Immature natural killer cell (primary cell): ENCODE measurements around the gene SAE1. TPM values are rescaled to one million over a fixed set of nuclear protein-coding genes. Genes with fewer than 3 reads are reported as not detected.
A peak's percentile ranks its signal among the peaks of the same experiment; 100 is the strongest.
"Not testable (repeated sequence)": the region's sequence is repeated elsewhere in the genome, so short reads cannot be mapped to it uniquely, and the experiment has no call there.

Experiments
- DNase-seq, 3 donors: peaks; one replicate each; pipeline ENCODE4 v3.0.0; 2022; ENCODE audit warnings: mixed read lengths in 1 of 3
- H3K27ac Mint-ChIP-seq, 6 donors: one replicate each; pipeline ENCODE4 v1.8.0; 2020; ENCODE audit warnings: mixed read lengths in 6 of 6, mild to moderate bottlenecking in 5 of 6, inconsistent platforms in 4 of 6, moderate library complexity in 3 of 6
- H3K27me3 Mint-ChIP-seq, 3 donors: one replicate each; pipeline ENCODE4 v1.8.0; 2020 to 2021; ENCODE audit warnings: low read depth in 3 of 3, mild to moderate bottlenecking in 3 of 3, mixed read lengths in 3 of 3, moderate library complexity in 3 of 3, inconsistent platforms in 1 of 3
- H3K36me3 Mint-ChIP-seq, 3 donors: one replicate each; pipeline ENCODE4 v1.8.0; 2020; ENCODE audit warnings: mixed read lengths in 3 of 3, inconsistent platforms in 2 of 3, mild to moderate bottlenecking in 2 of 3
- H3K4me1 Mint-ChIP-seq, 2 donors: one replicate each; pipeline ENCODE4 v1.8.0; 2020; ENCODE audit warnings: inconsistent platforms in 2 of 2, mild to moderate bottlenecking in 2 of 2, mixed read lengths in 2 of 2, moderate library complexity in 1 of 2
- H3K4me3 Mint-ChIP-seq, 5 donors: one replicate each; pipeline ENCODE4 v1.8.0; 2020; ENCODE audit warnings: mild to moderate bottlenecking in 5 of 5, mixed read lengths in 5 of 5, inconsistent platforms in 3 of 5, moderate library complexity in 3 of 5
- H3K9me3 Mint-ChIP-seq, 6 donors: one replicate each; pipeline ENCODE4 v1.8.0; 2020; ENCODE audit warnings: mild to moderate bottlenecking in 6 of 6, mixed read lengths in 6 of 6, inconsistent platforms in 4 of 6, moderate library complexity in 3 of 6
- polyA plus RNA-seq, 3 donors: library from polyadenylated mRNA; unstranded; fragments of 300-500 nt; fragmentation: Illumina TruSeq; gene quantifications; one replicate each; pipeline ENCODE4 v1.2.3, GENCODE V29; 2021

Gene SAE1
- polyA plus RNA-seq, 3 donors from 2014 or later: 111 to 159 (median 119) TPM

DNA sequence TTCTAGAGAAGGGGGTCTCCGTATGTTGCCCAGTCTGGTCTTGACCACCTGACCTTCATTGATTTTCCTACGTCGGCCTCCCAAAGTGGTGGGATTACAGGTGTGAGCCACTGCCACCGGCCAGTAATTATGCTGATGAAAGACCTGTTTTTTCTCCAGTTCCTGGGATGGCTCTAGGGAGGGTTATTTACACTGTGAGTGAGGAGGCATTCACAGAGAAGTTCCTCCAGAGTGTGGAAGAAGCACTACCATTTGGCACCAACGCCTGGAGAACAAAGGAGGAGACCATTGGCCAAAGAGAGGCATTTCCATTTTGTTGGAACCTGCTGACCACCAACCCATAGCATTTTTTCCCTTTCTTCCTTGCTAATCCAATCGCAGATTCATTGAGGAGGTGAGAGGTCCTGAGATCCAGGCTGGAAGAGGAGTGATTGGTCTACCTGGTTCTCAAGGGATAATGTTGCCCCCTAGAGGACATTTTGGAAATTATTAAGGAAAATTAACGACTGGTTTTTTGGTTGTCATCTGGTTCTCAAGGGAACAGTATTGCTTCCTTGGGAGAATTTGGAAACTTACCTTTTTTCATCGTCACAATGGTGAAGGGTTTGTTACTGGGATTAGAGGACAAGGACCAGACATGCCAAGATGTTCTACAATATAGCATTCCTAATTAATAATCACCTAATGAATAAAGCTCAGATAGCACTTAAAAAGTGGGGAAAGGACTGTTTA is 5.5 kb upstream of the SAE1 start:
- DNase-seq: peak; percentile 45 to 62 (median 57)
- peaks cover 0 to under 1% of the 10 kb centered on the region in 2 donors for H3K4me1 Mint-ChIP-seq
- H3K36me3 Mint-ChIP-seq: no peaks in the 10 kb centered on the region
- peak overlapping the region in 2 of 6 donors; percentile 6 to 74 for H3K27ac Mint-ChIP-seq
- H3K9me3 Mint-ChIP-seq: peaks cover 0 to 1% (median 0%) of the 10 kb centered on the region in 6 donors
- H3K27me3 Mint-ChIP-seq: peaks cover 0 to 2% (median 2%) of the 10 kb centered on the region in 3 donors
- no peak overlapping the region for H3K4me3 Mint-ChIP-seq

DNA sequence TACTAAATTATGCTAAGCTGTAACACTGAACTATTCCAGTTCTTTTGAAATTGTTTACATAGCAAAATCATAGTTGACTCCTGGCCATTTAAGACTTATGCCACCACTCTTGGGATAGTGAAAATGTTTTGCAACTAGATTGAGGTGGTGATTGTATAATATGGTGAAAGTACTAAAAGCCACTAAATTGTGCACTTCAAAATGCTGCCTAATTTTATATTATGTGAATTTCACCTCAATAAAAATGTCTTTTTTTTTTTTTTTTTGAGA is 5.0 kb upstream of the SAE1 start:
- peaks cover 4 to 6% of the 10 kb centered on the region in 2 donors for H3K4me1 Mint-ChIP-seq
- no peaks in the 10 kb centered on the region for H3K36me3 Mint-ChIP-seq
- DNase-seq: no peak
- H3K27ac Mint-ChIP-seq: no peak overlapping the region
- H3K27me3 Mint-ChIP-seq: peaks cover 4 to 5% (median 5%) of the 10 kb centered on the region in 3 donors
- no peak overlapping the region for H3K4me3 Mint-ChIP-seq
- H3K9me3 Mint-ChIP-seq: peaks cover 0 to 1% (median 0%) of the 10 kb centered on the region in 6 donors

DNA sequence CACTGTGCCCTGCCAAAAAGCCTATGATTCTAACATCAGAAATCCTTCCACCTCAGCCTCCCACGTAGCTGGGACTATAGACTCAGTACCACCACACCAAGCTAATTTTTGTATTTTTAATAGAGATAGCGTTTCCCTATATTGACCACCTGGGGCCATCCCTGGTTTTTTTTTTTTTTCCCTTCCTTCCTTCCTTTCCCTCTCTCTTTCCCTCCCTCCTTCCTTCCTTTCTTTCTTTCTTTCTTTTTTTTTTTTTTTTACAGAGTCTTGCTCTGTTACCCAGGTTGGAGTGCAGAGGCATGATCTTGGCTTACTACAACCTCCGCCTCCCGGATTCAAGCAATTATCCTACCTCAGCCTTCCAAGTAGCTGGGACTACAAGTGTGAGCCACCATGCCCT is 1.1 kb upstream of the SAE1 start:
- Mint-ChIP-seq H3K9me3 (peaks cover 0 to 1% (median 0%) of the 10 kb centered on the region in 6 donors), H3K4me3 (no peak overlapping the region), H3K27me3 (peaks cover 12 to 15% (median 13%) of the 10 kb centered on the region in 3 donors), H3K27ac (peak overlapping the region in 1 of 6 donors; percentile 36), H3K4me1 (peaks cover 31 to 36% of the 10 kb centered on the region in 2 donors), H3K36me3 (peaks cover 0 to 4% (median 0%) of the 10 kb centered on the region in 3 donors)
- DNase-seq: no peak

DNA sequence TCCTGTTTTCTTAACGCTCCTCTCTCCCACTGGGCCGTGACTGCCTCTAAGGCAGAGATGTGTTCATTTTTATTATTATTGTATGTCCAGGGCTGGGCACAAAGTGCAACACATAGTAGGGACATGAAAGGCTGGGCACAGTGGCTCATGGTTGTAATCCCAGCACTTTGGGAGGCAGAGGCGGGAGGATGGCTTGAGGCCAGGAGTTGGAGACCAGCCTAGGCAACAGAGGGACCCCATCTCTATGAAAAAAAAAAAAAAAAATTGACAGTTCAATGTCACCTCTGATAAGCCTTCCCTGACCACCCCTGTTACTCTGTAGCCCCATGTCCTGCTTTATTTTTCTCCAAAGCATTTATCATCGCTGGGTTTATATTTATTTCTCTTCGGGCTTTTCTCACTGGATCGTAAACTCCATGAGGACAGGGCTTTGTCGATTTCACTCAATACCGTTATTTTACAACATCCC is 481 bp upstream of the SAE1 start:
- peaks cover 0 to 4% (median 0%) of the 10 kb centered on the region in 3 donors for H3K36me3 Mint-ChIP-seq
- H3K4me3 Mint-ChIP-seq: peak overlapping the region; percentile 97 to 99 (median 97)
- H3K27me3 Mint-ChIP-seq: peaks cover 12 to 15% (median 13%) of the 10 kb centered on the region in 3 donors
- H3K4me1 Mint-ChIP-seq: peaks cover 33 to 42% of the 10 kb centered on the region in 2 donors
- DNase-seq: no peak
- peaks cover 0 to 1% (median 0%) of the 10 kb centered on the region in 6 donors for H3K9me3 Mint-ChIP-seq
- peak overlapping the region; percentile 88 to 98 (median 94) for H3K27ac Mint-ChIP-seq

DNA sequence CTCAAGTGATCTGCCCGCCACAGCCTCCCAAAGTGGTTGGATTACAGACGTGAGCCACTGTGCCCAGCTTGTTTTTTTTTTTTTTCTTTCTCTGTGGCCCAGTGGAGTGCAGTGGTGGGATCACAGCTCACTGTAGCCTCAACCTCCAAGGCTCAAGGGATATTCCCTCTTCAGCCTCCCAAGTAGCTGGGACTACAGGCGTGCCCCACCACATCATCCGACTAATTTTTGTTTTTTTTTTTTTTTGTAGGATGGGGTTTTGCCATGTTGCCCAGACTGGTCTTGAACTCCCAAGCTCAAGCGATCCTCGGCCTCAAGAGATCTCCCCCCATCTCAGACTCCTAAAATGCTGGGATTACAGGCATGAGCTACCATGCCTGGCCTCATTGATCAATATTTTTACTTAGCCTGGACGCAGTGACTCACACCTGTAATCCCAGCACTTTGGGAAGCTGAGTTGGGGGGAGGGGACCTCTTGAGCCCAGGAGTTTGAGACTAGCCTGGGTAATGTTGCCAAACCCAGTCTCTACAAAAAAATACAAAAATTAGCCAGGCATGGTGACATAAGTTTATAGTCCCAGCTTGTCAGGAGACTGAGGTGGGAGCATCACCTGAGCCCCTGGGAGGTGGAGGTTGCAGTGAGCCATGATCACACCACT is 1.7 kb downstream of the SAE1 start:
- Mint-ChIP-seq H3K9me3 (peaks cover 0 to 1% (median 0%) of the 10 kb centered on the region in 6 donors), H3K27me3 (peaks cover 12 to 14% (median 13%) of the 10 kb centered on the region in 3 donors), H3K27ac (peak overlapping the region in 4 of 6 donors; percentile 16 to 78 (median 56)), H3K36me3 (peaks cover 0 to 4% (median 0%) of the 10 kb centered on the region in 3 donors), H3K4me3 (peak overlapping the region; percentile 97 to 99 (median 97)), H3K4me1 (peaks cover 33 to 46% of the 10 kb centered on the region in 2 donors)
- DNase-seq: no peak

DNA sequence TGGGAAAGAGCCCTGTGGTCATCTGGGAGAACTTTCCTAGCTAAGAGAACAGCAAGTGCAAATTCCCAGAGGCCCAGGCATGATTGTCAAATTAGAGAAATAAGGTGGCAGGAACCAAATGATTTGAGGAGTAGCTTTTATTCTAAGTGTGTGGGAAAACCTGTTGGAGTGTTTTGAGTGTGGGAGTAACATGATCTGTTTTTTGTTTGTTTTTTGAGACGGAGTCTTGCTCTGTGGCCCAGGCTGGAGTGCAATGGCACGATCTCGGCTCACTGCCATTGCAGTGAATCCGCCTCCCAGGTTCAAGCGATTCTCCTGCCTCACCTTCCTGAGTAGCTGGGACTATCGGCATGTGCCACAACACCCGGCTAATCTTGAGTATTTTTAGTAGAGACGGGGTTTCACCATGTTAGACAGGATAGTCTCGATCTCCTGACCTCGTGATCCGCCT is 2.4 kb downstream of the SAE1 start:
- no peak for DNase-seq
- H3K4me1 Mint-ChIP-seq: peaks cover 33 to 46% of the 10 kb centered on the region in 2 donors
- peaks cover 12 to 14% (median 13%) of the 10 kb centered on the region in 3 donors for H3K27me3 Mint-ChIP-seq
- H3K9me3 Mint-ChIP-seq: peaks cover 0 to 1% (median 0%) of the 10 kb centered on the region in 6 donors
- peak overlapping the region in 3 of 5 donors; percentile 33 to 42 (median 33) for H3K4me3 Mint-ChIP-seq
- H3K36me3 Mint-ChIP-seq: peaks cover 0 to 4% (median 0%) of the 10 kb centered on the region in 3 donors
- H3K27ac Mint-ChIP-seq: peak overlapping the region in 2 of 6 donors; percentile 69 to 74

DNA sequence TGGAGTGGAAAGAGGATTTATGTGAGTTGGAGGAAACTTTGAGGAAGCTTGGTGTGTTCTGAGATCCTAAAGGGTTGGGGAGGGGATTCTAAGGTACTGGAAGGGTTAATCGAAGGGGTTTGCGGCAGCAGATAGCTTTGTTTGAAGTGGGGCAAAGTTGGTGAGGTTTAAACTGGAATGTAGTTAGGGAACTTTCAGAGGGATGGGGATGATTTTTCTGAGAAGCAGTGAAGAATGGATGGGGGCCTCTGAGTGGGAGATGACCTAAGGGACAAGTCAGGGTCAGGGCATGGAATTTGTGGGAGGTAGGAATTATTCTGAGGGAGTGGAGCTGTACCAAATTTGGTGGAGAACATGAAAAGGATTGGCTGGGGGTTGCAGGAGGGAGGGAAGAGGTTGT is 3.9 kb downstream of the SAE1 start:
- peaks cover 0 to 6% (median 4%) of the 10 kb centered on the region in 3 donors for H3K36me3 Mint-ChIP-seq
- H3K9me3 Mint-ChIP-seq: peaks cover 0 to 1% (median 0%) of the 10 kb centered on the region in 6 donors
- no peak for DNase-seq
- peak overlapping the region in 3 of 6 donors; percentile 19 to 55 (median 46) for H3K27ac Mint-ChIP-seq
- H3K4me3 Mint-ChIP-seq: peak overlapping the region in 1 of 5 donors; percentile 31
- H3K4me1 Mint-ChIP-seq: peaks cover 38 to 59% of the 10 kb centered on the region in 2 donors
- peaks cover 10 to 14% (median 13%) of the 10 kb centered on the region in 3 donors for H3K27me3 Mint-ChIP-seq

DNA sequence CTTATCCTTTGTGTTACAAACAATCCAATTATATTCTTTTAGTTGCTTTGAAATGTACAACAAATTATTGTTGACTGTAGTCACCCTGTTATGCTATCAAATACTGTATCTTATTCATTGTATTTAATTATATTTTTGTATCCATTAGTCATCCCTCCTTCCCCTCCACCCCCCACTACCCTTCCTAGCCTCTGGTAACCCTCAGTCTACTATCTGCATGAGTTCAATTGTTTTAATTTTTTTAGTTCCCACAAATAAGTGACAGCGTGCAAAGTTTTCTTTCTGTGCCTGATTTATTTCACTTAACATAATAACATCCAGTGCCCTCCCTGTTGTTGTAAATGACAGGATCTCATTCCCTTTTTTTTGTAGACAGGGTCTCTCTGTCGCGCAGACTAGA is 4.5 kb downstream of the SAE1 start:
- Mint-ChIP-seq H3K27ac (no peak overlapping the region), H3K4me1 (peaks cover 38 to 58% of the 10 kb centered on the region in 2 donors), H3K4me3 (no peak overlapping the region), H3K27me3 (peaks cover 10 to 14% (median 13%) of the 10 kb centered on the region in 3 donors), H3K36me3 (peaks cover 0 to 6% (median 4%) of the 10 kb centered on the region in 3 donors), H3K9me3 (no peaks in the 10 kb centered on the region)
- no peak for DNase-seq

DNA sequence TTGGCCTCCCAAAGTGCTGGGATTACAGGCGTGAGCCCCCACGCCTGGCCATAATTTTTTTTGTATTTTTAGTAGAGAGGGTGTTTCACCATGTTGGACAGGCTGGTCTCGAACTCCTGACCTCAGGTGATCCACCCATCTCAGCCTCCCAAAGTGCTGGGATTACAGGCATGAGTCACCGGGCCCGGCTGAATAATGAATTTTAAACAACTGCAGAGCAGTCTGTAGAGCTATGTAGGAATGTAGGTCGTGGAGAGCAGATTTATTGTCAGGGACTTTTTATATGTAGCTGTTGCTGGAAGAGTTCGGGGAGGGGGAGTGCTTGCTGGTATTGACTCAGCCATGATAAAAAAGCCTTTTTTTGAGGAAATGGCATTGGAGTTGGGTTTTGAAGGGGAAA is 10.6 kb downstream of the SAE1 start:
- H3K27ac Mint-ChIP-seq: peak overlapping the region in 1 of 6 donors; percentile 84
- H3K4me3 Mint-ChIP-seq, H3K9me3 Mint-ChIP-seq, H3K27me3 Mint-ChIP-seq, DNase-seq: not testable (repeated sequence)
- peaks cover 8 to 25% of the 10 kb centered on the region in 2 donors for H3K4me1 Mint-ChIP-seq
- peaks cover 5 to 22% (median 6%) of the 10 kb centered on the region in 3 donors for H3K36me3 Mint-ChIP-seq

DNA sequence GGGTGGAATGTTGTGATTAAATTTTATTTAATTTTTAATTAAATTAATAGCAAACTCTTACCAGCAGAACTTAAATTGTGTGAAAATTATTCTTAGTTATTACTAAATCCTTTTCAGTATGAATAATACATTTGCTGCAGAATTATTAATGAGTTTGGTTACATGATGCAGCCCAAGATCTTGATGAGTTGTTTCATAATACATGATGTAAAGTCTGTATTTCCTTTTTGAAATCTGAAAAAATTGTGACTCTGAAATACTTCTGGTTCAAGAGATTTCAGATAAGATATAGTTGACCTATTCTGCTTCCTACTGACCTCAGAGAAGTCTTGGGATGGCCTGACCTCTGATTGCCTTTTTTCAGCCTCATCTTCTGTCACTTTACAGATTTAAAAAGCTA is 11.1 kb downstream of the SAE1 start:
- Mint-ChIP-seq H3K27ac (peak overlapping the region in 1 of 6 donors; percentile 84), H3K4me3 (no peak overlapping the region), H3K36me3 (peaks cover 6 to 26% (median 9%) of the 10 kb centered on the region in 3 donors), H3K27me3 (no peaks in the 10 kb centered on the region), H3K4me1 (peaks cover 9 to 30% of the 10 kb centered on the region in 2 donors), H3K9me3 (no peaks in the 10 kb centered on the region)
- no peak for DNase-seq

DNA sequence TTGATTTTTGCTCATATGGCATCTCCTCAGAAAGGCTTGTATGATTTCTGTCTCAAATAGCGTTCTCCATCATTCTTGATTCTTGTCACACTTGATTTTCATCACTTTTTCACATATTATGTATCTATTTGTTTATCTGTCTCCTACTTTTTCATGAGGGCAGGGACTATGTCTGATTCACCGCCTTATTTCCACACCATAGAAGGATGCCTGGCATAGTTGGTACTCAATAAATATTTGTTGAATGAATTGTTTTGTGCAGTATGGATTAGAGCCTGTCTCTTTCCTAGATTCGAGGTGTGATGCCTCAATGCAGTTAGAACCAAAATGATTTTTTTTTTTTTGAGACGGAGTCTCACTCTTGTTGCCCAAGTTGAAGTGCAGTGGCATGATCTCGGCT is 12.1 kb downstream of the SAE1 start:
- DNase-seq: no peak
- peak overlapping the region in 4 of 6 donors; percentile 5 to 39 (median 16) for H3K27ac Mint-ChIP-seq

DNA sequence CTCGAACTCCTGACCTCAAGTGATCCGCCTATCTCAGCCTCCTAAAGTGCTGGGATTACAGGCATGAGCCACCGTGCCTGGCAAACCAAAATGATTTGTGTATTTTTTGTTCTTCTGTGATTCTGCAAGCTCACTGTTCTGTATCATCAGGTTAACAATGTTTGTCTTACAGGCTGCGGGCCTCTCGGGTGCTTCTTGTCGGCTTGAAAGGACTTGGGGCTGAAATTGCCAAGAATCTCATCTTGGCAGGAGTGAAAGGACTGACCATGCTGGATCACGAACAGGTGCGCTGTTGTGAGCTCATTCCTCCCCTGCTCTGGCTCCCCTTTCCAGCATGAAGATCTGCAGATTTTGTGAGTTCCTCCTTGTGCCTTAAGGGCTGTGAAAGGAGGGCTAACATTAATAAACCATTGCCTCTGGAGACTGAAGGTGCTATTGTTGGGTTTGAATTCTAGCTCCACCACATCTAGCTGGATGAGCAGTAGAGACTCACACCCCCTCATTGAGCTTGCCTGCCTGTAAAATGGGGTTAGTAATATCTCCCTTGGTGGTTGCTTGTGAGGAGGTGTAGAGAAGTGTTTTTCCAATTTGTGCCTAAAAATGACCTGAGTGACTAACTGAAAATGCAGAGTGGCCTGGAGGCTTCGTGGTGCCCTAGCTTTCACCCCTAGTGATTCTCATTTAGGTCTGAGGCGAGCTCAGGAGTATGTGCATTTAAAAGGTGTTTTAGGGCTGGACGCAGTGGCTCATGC is 12.9 kb downstream of the SAE1 start:
- Mint-ChIP-seq H3K4me1 (peaks cover 10 to 28% of the 10 kb centered on the region in 2 donors), H3K4me3 (no peak overlapping the region), H3K9me3 (no peaks in the 10 kb centered on the region), H3K27ac (peak overlapping the region in 2 of 6 donors; percentile 21 to 34), H3K27me3 (no peaks in the 10 kb centered on the region), H3K36me3 (peaks cover 9 to 27% (median 17%) of the 10 kb centered on the region in 3 donors)
- DNase-seq: no peak

More for the DNA sequence above, 12.1 kb downstream of the SAE1 start:
- Mint-ChIP-seq H3K36me3 (peaks cover 9 to 30% (median 13%) of the 10 kb centered on the region in 3 donors), H3K9me3 (no peaks in the 10 kb centered on the region), H3K4me1 (peaks cover 12 to 32% of the 10 kb centered on the region in 2 donors), H3K4me3 (no peak overlapping the region), H3K27me3 (no peaks in the 10 kb centered on the region)

DNA sequence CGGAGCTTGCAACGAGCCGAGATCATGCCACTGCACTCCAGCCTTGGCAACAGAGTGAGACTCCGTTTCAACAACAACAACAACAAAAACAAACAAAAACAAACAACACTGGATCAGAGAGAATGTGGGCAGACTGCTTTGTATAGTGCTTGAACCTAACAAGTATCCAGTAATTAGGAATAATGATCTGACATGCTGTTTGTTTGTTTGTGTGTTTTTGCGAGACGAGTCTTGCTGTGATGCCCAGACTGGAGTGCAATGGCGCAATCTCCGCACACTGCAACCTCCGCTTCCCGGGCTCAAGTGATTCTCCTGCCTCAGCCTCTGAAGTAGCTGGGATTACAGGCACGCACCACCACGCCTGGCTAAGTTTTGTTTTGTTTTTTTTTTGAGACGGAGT is 14.0 kb downstream of the SAE1 start:
- no peak for DNase-seq
- H3K4me1 Mint-ChIP-seq: peaks cover 9 to 25% of the 10 kb centered on the region in 2 donors
- no peak overlapping the region for H3K27ac Mint-ChIP-seq
- H3K36me3 Mint-ChIP-seq: peaks cover 13 to 28% (median 17%) of the 10 kb centered on the region in 3 donors
- no peaks in the 10 kb centered on the region for H3K27me3 Mint-ChIP-seq
- no peak overlapping the region for H3K4me3 Mint-ChIP-seq
- no peaks in the 10 kb centered on the region for H3K9me3 Mint-ChIP-seq
